IPS-18c (cell line): ENCODE data around the gene COMMD9.

Experiments used
- H3K4me3 ChIP-seq: 2 replicates; pipeline ENCODE4 v1.7.0; 2013; ENCODE audit warnings: low read depth, mild to moderate bottlenecking, low read length, moderate library complexity; ENCODE audit not compliant: insufficient read depth
- H3K9me3 ChIP-seq: one replicate; pipeline ENCODE4 v1.6.1; 2013; ENCODE audit warnings: mild to moderate bottlenecking, low read length, moderate library complexity; ENCODE audit not compliant: control insufficient read depth, insufficient read depth

COMMD9 gene

GRCh38 chr11:36306888-36307287, 17.7 kb upstream of the COMMD9 start:
- H3K9me3 ChIP-seq: no peaks in the 10 kb centered on the region
- no peak overlapping the region for H3K4me3 ChIP-seq

- H3K4me3 ChIP-seq: no peak overlapping the region
- H3K9me3 ChIP-seq: no peaks in the 10 kb centered on the region
Measured at GRCh38 chr11:36305047-36305446, 15.8 kb upstream of the COMMD9 start.

- no peaks in the 10 kb centered on the region for H3K9me3 ChIP-seq
- no peak overlapping the region for H3K4me3 ChIP-seq
Measured at GRCh38 chr11:36304351-36304750, 15.1 kb upstream of the COMMD9 start.

- Histone ChIP-seq H3K9me3 (peaks cover 3% of the 10 kb centered on the region), H3K4me3 (no peak overlapping the region)
Measured at GRCh38 chr11:36300650-36301049, 11.4 kb upstream of the COMMD9 start.

GRCh38 chr11:36296884-36297543, 7.8 kb upstream of the COMMD9 start:
- Histone ChIP-seq H3K4me3 (no peak overlapping the region), H3K9me3 (peaks cover 3% of the 10 kb centered on the region)

- H3K4me3 ChIP-seq: no peak within 1 kb of the TSS
- peaks cover 3% of the 10 kb centered on the region for H3K9me3 ChIP-seq
Measured at GRCh38 chr11:36295926-36296325, 6.7 kb upstream of the COMMD9 start, which contains the start of gene PRR5L. Gene PRR5L, plus strand, starts transcription at chr11:36296288. Its CDS starts 104,834 bp downstream, at chr11:36401122.

- H3K9me3 ChIP-seq: no peaks in the 10 kb centered on the region
- H3K4me3 ChIP-seq: no peak overlapping the region
Measured at GRCh38 chr11:36292311-36292722, 3.1 kb upstream of the COMMD9 start.

GRCh38 chr11:36288442-36289225, 590 bp downstream of the COMMD9 start:
- H3K4me3 ChIP-seq: peak overlapping the region; percentile 62
- no peaks in the 10 kb centered on the region for H3K9me3 ChIP-seq

GRCh38 chr11:36282926-36283325, 6.3 kb downstream of the COMMD9 start:
- H3K4me3 ChIP-seq: no peak overlapping the region
- H3K9me3 ChIP-seq: no peaks in the 10 kb centered on the region

- Histone ChIP-seq H3K4me3 (no peak overlapping the region), H3K9me3 (no peaks in the 10 kb centered on the region)
Measured at GRCh38 chr11:36281850-36282249, 7.4 kb downstream of the COMMD9 start.

GRCh38 chr11:36280531-36280930, 8.7 kb downstream of the COMMD9 start:
- no peak overlapping the region for H3K4me3 ChIP-seq
- H3K9me3 ChIP-seq: no peaks in the 10 kb centered on the region

- H3K9me3 ChIP-seq: no peaks in the 10 kb centered on the region
- no peak overlapping the region for H3K4me3 ChIP-seq
Measured at GRCh38 chr11:36278531-36279282, 10.5 kb downstream of the COMMD9 start.

GRCh38 chr11:36274414-36274813, 14.8 kb downstream of the COMMD9 start:
- H3K9me3 ChIP-seq: no peaks in the 10 kb centered on the region
- H3K4me3 ChIP-seq: no peak overlapping the region

- no peak overlapping the region for H3K4me3 ChIP-seq
- H3K9me3 ChIP-seq: no peaks in the 10 kb centered on the region
Measured at GRCh38 chr11:36273110-36273509, 16.1 kb downstream of the COMMD9 start.

GRCh38 chr11:36271794-36272407, 17.3 kb downstream of the COMMD9 start:
- no peak overlapping the region for H3K4me3 ChIP-seq
- no peaks in the 10 kb centered on the region for H3K9me3 ChIP-seq

- H3K4me3 ChIP-seq: no peak overlapping the region
- H3K9me3 ChIP-seq: no peaks in the 10 kb centered on the region
Measured at GRCh38 chr11:36270701-36271100, 18.5 kb downstream of the COMMD9 start.

GRCh38 chr11:36268337-36268985, 20.8 kb downstream of the COMMD9 start:
- no peak overlapping the region for H3K4me3 ChIP-seq
- no peaks in the 10 kb centered on the region for H3K9me3 ChIP-seq
